Measurements from ENCODE around the gene PLCH1.

Gene PLCH1

DNA sequence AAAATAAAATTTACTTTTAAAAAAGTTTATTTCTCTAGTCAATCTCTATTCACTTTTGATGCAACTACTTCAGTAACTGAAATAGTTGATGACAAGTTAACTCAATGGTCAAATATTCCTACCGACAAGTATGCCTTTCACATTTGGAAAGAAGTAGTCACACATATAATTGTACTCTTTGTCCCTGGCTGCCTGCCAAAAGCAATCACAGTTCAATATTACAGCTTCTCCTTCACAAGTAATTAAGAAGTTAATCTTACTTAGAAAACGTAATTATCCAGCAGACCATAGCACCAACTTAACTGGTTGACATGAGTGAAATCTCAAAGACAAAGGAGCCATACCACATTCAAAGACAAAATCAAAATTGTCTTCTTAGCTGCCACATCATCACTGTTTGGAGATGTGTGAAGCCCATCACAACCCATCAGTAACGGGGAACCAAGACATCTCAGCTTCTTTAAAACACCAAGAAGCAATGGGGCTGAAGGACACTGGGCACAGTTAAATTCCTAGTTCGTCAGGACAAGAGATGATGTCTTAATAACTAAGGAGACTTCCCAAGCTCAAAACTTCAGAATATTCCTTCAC is 86.1 kb downstream of the PLCH1 start (continued):
- TF ChIP-seq ZNF623 (tag by site-specific recombination; IDR thresholded peaks at IDR 0.05) (no peak), ZNF596 (tag by site-specific recombination; IDR thresholded peaks at IDR 0.05) (no peak)

DNA sequence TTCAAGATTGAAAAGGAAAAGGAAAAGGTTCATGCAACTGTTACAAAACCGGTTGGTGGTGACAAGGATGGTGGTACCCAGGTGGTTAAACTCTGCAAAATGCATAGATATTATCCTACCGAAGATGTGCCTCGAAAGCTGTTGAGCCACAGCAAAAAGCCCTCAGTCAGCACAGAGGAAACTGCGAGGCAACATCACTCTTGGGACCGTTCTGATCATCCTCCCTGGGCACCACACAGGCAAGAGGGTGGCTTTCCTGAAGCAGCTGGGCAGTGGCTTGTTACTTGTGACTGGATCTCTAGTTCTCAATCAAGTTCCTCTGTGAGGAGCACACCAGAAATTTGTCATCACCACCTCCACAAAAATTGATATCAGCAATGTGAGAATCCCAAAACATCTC is 86.9 kb downstream of the PLCH1 start:
- Histone ChIP-seq H3K27ac (ENCODE audit: extremely low read depth, low read depth, low read length) (no peak overlapping the region), H3K4me3 (ENCODE audit: low read depth, low read length) (no peak overlapping the region), H3K4me1 (ENCODE audit: control insufficient read depth, insufficient read depth, low read length) (no peaks in the 10 kb centered on the region), H3K9me3 (ENCODE audit: control insufficient read depth, insufficient read depth, low read depth, low read length) (no peaks in the 10 kb centered on the region), H3K36me3 (ENCODE audit: control insufficient read depth in 2 of 2, insufficient read depth in 1 of 2, low read length in 2 of 2) (no peaks in the 10 kb centered on the region)
- TF ChIP-seq ZNF747 (tag by site-specific recombination; IDR thresholded peaks at IDR 0.05), result no peak
- TF ChIP-seq ZNF274 (IDR thresholded peaks at IDR 0.05; ENCODE audit: low read length), result no peak
- no peak for TF ChIP-seq ZNF274 (tag by site-specific recombination; IDR thresholded peaks at IDR 0.05; ENCODE audit: borderline replicate concordance)
- TF ChIP-seq ZNF148 (tag by site-specific recombination; IDR thresholded peaks at IDR 0.05; ENCODE audit: borderline replicate concordance), result no peak
- TF ChIP-seq ZSCAN30 (tag by site-specific recombination; IDR thresholded peaks at IDR 0.05), result no peak
- TF ChIP-seq ZNF175 (tag by site-specific recombination; IDR thresholded peaks at IDR 0.05), result no peak
- TF ChIP-seq ZNF707 (tag by site-specific recombination; IDR thresholded peaks at IDR 0.05), result no peak
- no peak for TF ChIP-seq ZNF639 (tag by site-specific recombination; IDR thresholded peaks at IDR 0.05)
- POLR2A ChIA-PET, result no interaction called here
- CTCF ChIA-PET, result interaction anchor here (1.0 kb wide), 1 partner anchor 44 kb away, joined by 3 read pairs; no protein-coding TSS in a partner anchor

- H3K4me3 ChIP-seq (ENCODE audit: low read depth, low read length), result no peak overlapping the region
- H3K36me3 ChIP-seq (ENCODE audit: control insufficient read depth in 2 of 2, insufficient read depth in 1 of 2, low read length in 2 of 2), result no peaks in the 10 kb centered on the region
- no peak for TF ChIP-seq ZBTB17 (tag by site-specific recombination; IDR thresholded peaks at IDR 0.05)
- no peak for TF ChIP-seq ZNF610 (tag by site-specific recombination; IDR thresholded peaks at IDR 0.05; ENCODE audit: borderline replicate concordance)
- TF ChIP-seq SCRT1 (tag by site-specific recombination; IDR thresholded peaks at IDR 0.05; ENCODE audit: borderline replicate concordance), result no peak
- no peak for TF ChIP-seq ZNF2 (tag by site-specific recombination; IDR thresholded peaks at IDR 0.05)
- TF ChIP-seq TCF7L2 (IDR thresholded peaks at IDR 0.05; ENCODE audit: borderline replicate concordance, low read depth, low read length), result no peak
- ChIA-PET CTCF (interaction anchor here (0.6 kb wide), 1 partner anchor 37 kb away, joined by 4 read pairs; no protein-coding TSS in a partner anchor), POLR2A (interaction anchor here (0.7 kb wide), 3 partner anchors 26 to 1431 kb away, joined by 4 to 5 read pairs (median 4); no protein-coding TSS in a partner anchor)
- no peaks in the 10 kb centered on the region for H3K9me3 ChIP-seq (ENCODE audit: control insufficient read depth, insufficient read depth, low read depth, low read length)
- H3K4me1 ChIP-seq (ENCODE audit: control insufficient read depth, insufficient read depth, low read length), result no peaks in the 10 kb centered on the region
- no peak overlapping the region for H3K27ac ChIP-seq (ENCODE audit: extremely low read depth, low read depth, low read length)
These were observed 87.7 kb downstream of the PLCH1 start for GRCh38 chr3:155657161-155657560.

DNA sequence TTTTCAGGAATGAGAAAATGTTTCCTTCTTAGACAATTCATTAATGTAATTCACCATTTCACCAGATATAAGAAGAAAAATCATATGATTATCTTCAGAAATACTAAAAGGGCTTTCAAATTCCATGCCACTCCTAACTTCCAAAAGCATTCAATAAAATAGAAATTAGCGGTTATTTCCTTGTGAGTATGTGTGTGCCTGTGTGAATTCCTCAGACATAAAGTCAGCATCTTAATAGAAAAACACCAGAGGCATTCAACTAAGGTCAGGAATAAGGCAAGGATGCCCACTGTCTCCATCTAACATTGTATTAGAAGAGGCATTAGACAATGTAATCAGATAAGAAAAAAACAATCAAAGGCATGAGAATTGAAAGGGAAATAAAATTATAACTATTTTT is 88.4 kb downstream of the PLCH1 start:
- CTCF ChIA-PET, result interaction anchor here (0.6 kb wide), 1 partner anchor 38 kb away, joined by 4 read pairs; no protein-coding TSS in a partner anchor

More for the DNA sequence above, 88.4 kb downstream of the PLCH1 start:
- no peaks in the 10 kb centered on the region for H3K9me3 ChIP-seq (ENCODE audit: control insufficient read depth, insufficient read depth, low read depth, low read length)
- no peak overlapping the region for H3K27ac ChIP-seq (ENCODE audit: extremely low read depth, low read depth, low read length)
- POLR2A ChIA-PET, result interaction anchor here (0.7 kb wide), 2 partner anchors 27 to 896 kb away, joined by 4 read pairs; no protein-coding TSS in a partner anchor
- TF ChIP-seq ZNF530 (tag by site-specific recombination; IDR thresholded peaks at IDR 0.05; ENCODE audit: low read depth) (no peak), YY1 (tag by site-specific recombination; IDR thresholded peaks at IDR 0.05) (no peak), ZNF626 (tag by site-specific recombination; IDR thresholded peaks at IDR 0.05) (no peak), ZNF404 (tag by site-specific recombination; IDR thresholded peaks at IDR 0.05) (no peak)
- TF ChIP-seq, protein P1, sequence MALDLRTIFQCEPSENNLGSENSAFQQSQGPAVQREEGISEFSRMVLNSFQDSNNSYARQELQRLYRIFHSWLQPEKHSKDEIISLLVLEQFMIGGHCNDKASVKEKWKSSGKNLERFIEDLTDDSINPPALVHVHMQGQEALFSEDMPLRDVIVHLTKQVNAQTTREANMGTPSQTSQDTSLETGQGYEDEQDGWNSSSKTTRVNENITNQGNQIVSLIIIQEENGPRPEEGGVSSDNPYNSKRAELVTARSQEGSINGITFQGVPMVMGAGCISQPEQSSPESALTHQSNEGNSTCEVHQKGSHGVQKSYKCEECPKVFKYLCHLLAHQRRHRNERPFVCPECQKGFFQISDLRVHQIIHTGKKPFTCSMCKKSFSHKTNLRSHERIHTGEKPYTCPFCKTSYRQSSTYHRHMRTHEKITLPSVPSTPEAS (tag by site-specific recombination; IDR thresholded peaks at IDR 0.05), result no peak
- TF ChIP-seq, protein P2, sequence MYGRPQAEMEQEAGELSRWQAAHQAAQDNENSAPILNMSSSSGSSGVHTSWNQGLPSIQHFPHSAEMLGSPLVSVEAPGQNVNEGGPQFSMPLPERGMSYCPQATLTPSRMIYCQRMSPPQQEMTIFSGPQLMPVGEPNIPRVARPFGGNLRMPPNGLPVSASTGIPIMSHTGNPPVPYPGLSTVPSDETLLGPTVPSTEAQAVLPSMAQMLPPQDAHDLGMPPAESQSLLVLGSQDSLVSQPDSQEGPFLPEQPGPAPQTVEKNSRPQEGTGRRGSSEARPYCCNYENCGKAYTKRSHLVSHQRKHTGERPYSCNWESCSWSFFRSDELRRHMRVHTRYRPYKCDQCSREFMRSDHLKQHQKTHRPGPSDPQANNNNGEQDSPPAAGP (tag by site-specific recombination; IDR thresholded peaks at IDR 0.05), result no peak
- no peak overlapping the region for H3K4me3 ChIP-seq (ENCODE audit: low read depth, low read length)
- H3K36me3 ChIP-seq (ENCODE audit: control insufficient read depth in 2 of 2, insufficient read depth in 1 of 2, low read length in 2 of 2), result no peaks in the 10 kb centered on the region
- no peaks in the 10 kb centered on the region for H3K4me1 ChIP-seq (ENCODE audit: control insufficient read depth, insufficient read depth, low read length)
